GM12801 (cell line): ENCODE results near the gene CAPRIN2.

Experiments used
- CTCF ChIP-seq: IDR thresholded peaks from one replicate; pipeline ENCODE4 v1.5.1; 2011; ENCODE audit warnings: control low read depth; ENCODE audit not compliant: insufficient read length; ENCODE audit errors: extremely low read depth

CAPRIN2 gene

GRCh38 chr12:30794020-30794419 lies 39.3 kb upstream of the CAPRIN2 start:
- TF ChIP-seq CTCF: no peak

- no peak for TF ChIP-seq CTCF
Measured at GRCh38 chr12:30792648-30793499, 38.1 kb upstream of the CAPRIN2 start.

- TF ChIP-seq CTCF: no peak
Measured at GRCh38 chr12:30792085-30792484, 37.3 kb upstream of the CAPRIN2 start.

GRCh38 chr12:30788754-30789153 lies 34.0 kb upstream of the CAPRIN2 start:
- no peak for TF ChIP-seq CTCF

- TF ChIP-seq CTCF: no peak
Measured at GRCh38 chr12:30785630-30786029, 30.9 kb upstream of the CAPRIN2 start.

- no peak for TF ChIP-seq CTCF
Measured at GRCh38 chr12:30784508-30784907, 29.8 kb upstream of the CAPRIN2 start.

GRCh38 chr12:30783946-30784345 lies 29.2 kb upstream of the CAPRIN2 start:
- no peak for TF ChIP-seq CTCF
